GM19099 (cell line): ENCODE data around the gene PRRX2.

Experiments used
- POLR2A ChIP-seq: IDR thresholded peaks from 3 replicates; pipeline ENCODE4 v1.6.1; 2011; ENCODE audit warnings: low read depth; ENCODE audit not compliant: insufficient read length; ENCODE audit errors: extremely low read depth

Gene PRRX2

GRCh38 chr9:129678844-129679243 is 13.4 kb downstream of the PRRX2 start:
- no peak for TF ChIP-seq POLR2A

- no peak for TF ChIP-seq POLR2A
Observed at GRCh38 chr9:129679537-129679936, 14.1 kb downstream of the PRRX2 start.

- TF ChIP-seq POLR2A = no peak
Observed at GRCh38 chr9:129681924-129682323, 16.5 kb downstream of the PRRX2 start.

GRCh38 chr9:129682381-129682780 is 16.9 kb downstream of the PRRX2 start:
- TF ChIP-seq POLR2A = no peak

GRCh38 chr9:129685220-129685932 is 19.9 kb downstream of the PRRX2 start:
- TF ChIP-seq POLR2A = no peak

- no peak for TF ChIP-seq POLR2A
Observed at GRCh38 chr9:129685933-129686259, 20.4 kb downstream of the PRRX2 start.

GRCh38 chr9:129686736-129687135 is 21.3 kb downstream of the PRRX2 start:
- no peak for TF ChIP-seq POLR2A

- TF ChIP-seq POLR2A = no peak
Observed at GRCh38 chr9:129687391-129687790, 21.9 kb downstream of the PRRX2 start.

GRCh38 chr9:129688285-129689043 is 23.0 kb downstream of the PRRX2 start:
- no peak for TF ChIP-seq POLR2A

GRCh38 chr9:129692534-129692933 is 27.1 kb downstream of the PRRX2 start:
- TF ChIP-seq POLR2A = no peak

GRCh38 chr9:129693741-129694140 is 28.3 kb downstream of the PRRX2 start:
- TF ChIP-seq POLR2A = no peak

GRCh38 chr9:129694243-129694646 is 28.8 kb downstream of the PRRX2 start:
- TF ChIP-seq POLR2A = no peak

GRCh38 chr9:129695870-129696269 is 30.4 kb downstream of the PRRX2 start:
- TF ChIP-seq POLR2A = no peak

GRCh38 chr9:129696944-129697655 is 31.7 kb downstream of the PRRX2 start:
- TF ChIP-seq POLR2A = no peak

- no peak for TF ChIP-seq POLR2A
Observed at GRCh38 chr9:129697656-129698253, 32.3 kb downstream of the PRRX2 start.
